ENCODE results near the gene PHLDB3.
"Not testable (repeated sequence)": the region's sequence is repeated elsewhere in the genome, so short reads cannot be mapped to it uniquely, and the experiment has no call there.

Gene PHLDB3

GRCh38 chr19:43466793-43467192 lies 37.8 kb downstream of the PHLDB3 start:
- no peak for DNase-seq

GRCh38 chr19:43465468-43466120 lies 39.0 kb downstream of the PHLDB3 start, which contains the start of gene LYPD3:
Gene LYPD3 (minus strand): TSS chr19:43465608. CDS start chr19:43465571, 37 bp downstream.
- DNase-seq = no peak

GRCh38 chr19:43464134-43464775 lies 40.3 kb downstream of the PHLDB3 start:
- peak in 1 of 2 donors; percentile 69 for DNase-seq

- peak; percentile 99 to 100 for DNase-seq
These were observed 41.0 kb downstream of the PHLDB3 start for GRCh38 chr19:43463381-43464133.

- no peak for DNase-seq
These were observed 41.7 kb downstream of the PHLDB3 start for GRCh38 chr19:43462785-43463380.

- no peak for DNase-seq
These were observed 42.2 kb downstream of the PHLDB3 start for GRCh38 chr19:43462383-43462782.

GRCh38 chr19:43461303-43461702 lies 43.2 kb downstream of the PHLDB3 start:
- DNase-seq = no peak

GRCh38 chr19:43460362-43461016 lies 44.1 kb downstream of the PHLDB3 start:
- DNase-seq = no peak

GRCh38 chr19:43457809-43458208 lies 46.7 kb downstream of the PHLDB3 start:
- no peak for DNase-seq

GRCh38 chr19:43455321-43456113 lies 49.0 kb downstream of the PHLDB3 start:
- DNase-seq = no peak

GRCh38 chr19:43454031-43454430 lies 50.5 kb downstream of the PHLDB3 start:
- no peak for DNase-seq

- DNase-seq = no peak
These were observed 52.0 kb downstream of the PHLDB3 start for GRCh38 chr19:43452582-43452981.

GRCh38 chr19:43450545-43450997 lies 54.0 kb downstream of the PHLDB3 start:
- DNase-seq = no peak

- no peak for DNase-seq
These were observed 56.9 kb downstream of the PHLDB3 start for GRCh38 chr19:43447655-43448054.

- peak; percentile 78 to 84 for DNase-seq
These were observed 57.6 kb downstream of the PHLDB3 start for GRCh38 chr19:43446746-43447489.

- DNase-seq = no peak
These were observed 59.1 kb downstream of the PHLDB3 start for GRCh38 chr19:43445426-43445825.

GRCh38 chr19:43444531-43445287 lies 59.8 kb downstream of the PHLDB3 start:
- no peak for DNase-seq

- not testable (repeated sequence) for DNase-seq
These were observed 60.5 kb downstream of the PHLDB3 start for GRCh38 chr19:43444091-43444490.

- no peak for DNase-seq
These were observed 62.8 kb downstream of the PHLDB3 start for GRCh38 chr19:43441716-43442115.

- no peak for DNase-seq
These were observed 64.9 kb downstream of the PHLDB3 start for GRCh38 chr19:43439709-43440063.
